HepG2 (cell line): ENCODE data around the gene BPIFB6.

Experiments used
- HDAC6 ChIP-seq: fragments of 200-600 bp; sonication (generic); IDR thresholded peaks from 2 replicates; pipeline ENCODE4 v1.7.0; 2017; ENCODE audit warnings: mild to moderate bottlenecking, antibody characterized with exemption, low read length, low read depth
- ZNF703 ChIP-seq: sonication (generic); formaldehyde crosslinking; IDR thresholded peaks from 2 replicates; pipeline ENCODE4 v1.5.1; 2020; ENCODE audit warnings: missing genetic modification reagents, mild to moderate bottlenecking, moderate library complexity, borderline replicate concordance
- TF ChIP-seq, protein P1 (sequence below): fragments of 450-650 bp; IDR thresholded peaks from 2 replicates; pipeline ENCODE4 v1.6.1; 2017; ENCODE audit warnings: mild to moderate bottlenecking
- TF ChIP-seq, protein P2 (sequence below): sonication (generic); formaldehyde crosslinking; IDR thresholded peaks from 2 replicates; pipeline ENCODE4 v1.5.0; 2020; ENCODE audit warnings: mild to moderate bottlenecking, missing genetic modification reagents, moderate library complexity
- TF ChIP-seq, protein P3 (sequence below): IDR thresholded peaks from 2 replicates; pipeline ENCODE4 v1.6.1; 2016; ENCODE audit warnings: low read depth, control low read depth

DNA sequence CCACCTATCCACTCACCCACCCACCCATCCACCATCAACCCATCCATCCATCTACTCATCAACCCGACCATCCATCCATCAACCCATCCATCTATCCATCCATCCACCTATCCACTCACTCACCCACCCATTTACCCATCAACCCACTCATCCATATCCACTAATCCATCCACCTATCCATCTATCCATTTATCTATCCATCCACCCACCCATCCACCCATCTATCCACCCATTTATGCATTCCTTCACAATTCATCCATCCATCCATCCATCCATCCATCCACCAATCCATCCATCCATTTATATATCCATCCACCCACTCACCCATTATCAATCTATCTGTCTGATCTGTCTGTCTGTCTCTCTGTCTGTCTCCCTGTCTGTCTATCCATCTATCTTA, 62.1 kb downstream of the BPIFB6 start:
- TF ChIP-seq HDAC6 (no peak), ZNF703 (CRISPR knock-in tag) (no peak)
- TF ChIP-seq, protein P1, sequence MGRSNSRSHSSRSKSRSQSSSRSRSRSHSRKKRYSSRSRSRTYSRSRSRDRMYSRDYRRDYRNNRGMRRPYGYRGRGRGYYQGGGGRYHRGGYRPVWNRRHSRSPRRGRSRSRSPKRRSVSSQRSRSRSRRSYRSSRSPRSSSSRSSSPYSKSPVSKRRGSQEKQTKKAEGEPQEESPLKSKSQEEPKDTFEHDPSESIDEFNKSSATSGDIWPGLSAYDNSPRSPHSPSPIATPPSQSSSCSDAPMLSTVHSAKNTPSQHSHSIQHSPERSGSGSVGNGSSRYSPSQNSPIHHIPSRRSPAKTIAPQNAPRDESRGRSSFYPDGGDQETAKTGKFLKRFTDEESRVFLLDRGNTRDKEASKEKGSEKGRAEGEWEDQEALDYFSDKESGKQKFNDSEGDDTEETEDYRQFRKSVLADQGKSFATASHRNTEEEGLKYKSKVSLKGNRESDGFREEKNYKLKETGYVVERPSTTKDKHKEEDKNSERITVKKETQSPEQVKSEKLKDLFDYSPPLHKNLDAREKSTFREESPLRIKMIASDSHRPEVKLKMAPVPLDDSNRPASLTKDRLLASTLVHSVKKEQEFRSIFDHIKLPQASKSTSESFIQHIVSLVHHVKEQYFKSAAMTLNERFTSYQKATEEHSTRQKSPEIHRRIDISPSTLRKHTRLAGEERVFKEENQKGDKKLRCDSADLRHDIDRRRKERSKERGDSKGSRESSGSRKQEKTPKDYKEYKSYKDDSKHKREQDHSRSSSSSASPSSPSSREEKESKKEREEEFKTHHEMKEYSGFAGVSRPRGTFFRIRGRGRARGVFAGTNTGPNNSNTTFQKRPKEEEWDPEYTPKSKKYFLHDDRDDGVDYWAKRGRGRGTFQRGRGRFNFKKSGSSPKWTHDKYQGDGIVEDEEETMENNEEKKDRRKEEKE: no peak
- TF ChIP-seq, protein P2, sequence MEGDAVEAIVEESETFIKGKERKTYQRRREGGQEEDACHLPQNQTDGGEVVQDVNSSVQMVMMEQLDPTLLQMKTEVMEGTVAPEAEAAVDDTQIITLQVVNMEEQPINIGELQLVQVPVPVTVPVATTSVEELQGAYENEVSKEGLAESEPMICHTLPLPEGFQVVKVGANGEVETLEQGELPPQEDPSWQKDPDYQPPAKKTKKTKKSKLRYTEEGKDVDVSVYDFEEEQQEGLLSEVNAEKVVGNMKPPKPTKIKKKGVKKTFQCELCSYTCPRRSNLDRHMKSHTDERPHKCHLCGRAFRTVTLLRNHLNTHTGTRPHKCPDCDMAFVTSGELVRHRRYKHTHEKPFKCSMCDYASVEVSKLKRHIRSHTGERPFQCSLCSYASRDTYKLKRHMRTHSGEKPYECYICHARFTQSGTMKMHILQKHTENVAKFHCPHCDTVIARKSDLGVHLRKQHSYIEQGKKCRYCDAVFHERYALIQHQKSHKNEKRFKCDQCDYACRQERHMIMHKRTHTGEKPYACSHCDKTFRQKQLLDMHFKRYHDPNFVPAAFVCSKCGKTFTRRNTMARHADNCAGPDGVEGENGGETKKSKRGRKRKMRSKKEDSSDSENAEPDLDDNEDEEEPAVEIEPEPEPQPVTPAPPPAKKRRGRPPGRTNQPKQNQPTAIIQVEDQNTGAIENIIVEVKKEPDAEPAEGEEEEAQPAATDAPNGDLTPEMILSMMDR: no peak
- TF ChIP-seq, protein P3, sequence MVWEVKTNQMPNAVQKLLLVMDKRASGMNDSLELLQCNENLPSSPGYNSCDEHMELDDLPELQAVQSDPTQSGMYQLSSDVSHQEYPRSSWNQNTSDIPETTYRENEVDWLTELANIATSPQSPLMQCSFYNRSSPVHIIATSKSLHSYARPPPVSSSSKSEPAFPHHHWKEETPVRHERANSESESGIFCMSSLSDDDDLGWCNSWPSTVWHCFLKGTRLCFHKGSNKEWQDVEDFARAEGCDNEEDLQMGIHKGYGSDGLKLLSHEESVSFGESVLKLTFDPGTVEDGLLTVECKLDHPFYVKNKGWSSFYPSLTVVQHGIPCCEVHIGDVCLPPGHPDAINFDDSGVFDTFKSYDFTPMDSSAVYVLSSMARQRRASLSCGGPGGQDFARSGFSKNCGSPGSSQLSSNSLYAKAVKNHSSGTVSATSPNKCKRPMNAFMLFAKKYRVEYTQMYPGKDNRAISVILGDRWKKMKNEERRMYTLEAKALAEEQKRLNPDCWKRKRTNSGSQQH: no peak
